GM10266 (cell line): ENCODE results near the gene NBEAL1.
"Not testable (repeated sequence)": the region's sequence is repeated elsewhere in the genome, so short reads cannot be mapped to it uniquely, and the experiment has no call there.

ENCODE experiments used
- DNase-seq: peaks from one replicate; pipeline ENCODE4 v3.0.0; 2012; ENCODE audit errors: extremely low spot score
- CTCF ChIP-seq: IDR thresholded peaks from 2 replicates; pipeline ENCODE4 v1.5.1; 2012; ENCODE audit warnings: mild to moderate bottlenecking, low read depth; ENCODE audit not compliant: control insufficient read depth, insufficient read depth; ENCODE audit errors: missing control alignments

NBEAL1 gene

GRCh38 chr2:203191961-203192360 is 177.3 kb downstream of the NBEAL1 start:
- no peak for DNase-seq
- TF ChIP-seq CTCF, result no peak

GRCh38 chr2:203195331-203196036 is 180.8 kb downstream of the NBEAL1 start:
- no peak for TF ChIP-seq CTCF
- no peak for DNase-seq

GRCh38 chr2:203200866-203201265 is 186.2 kb downstream of the NBEAL1 start:
- no peak for DNase-seq
- TF ChIP-seq CTCF, result no peak

GRCh38 chr2:203201426-203201825 is 186.8 kb downstream of the NBEAL1 start:
- no peak for DNase-seq
- TF ChIP-seq CTCF, result no peak

- TF ChIP-seq CTCF, result no peak
- DNase-seq, result no peak
Observed at GRCh38 chr2:203209538-203209937, 194.9 kb downstream of the NBEAL1 start.

GRCh38 chr2:203225423-203226039 is 210.9 kb downstream of the NBEAL1 start:
- TF ChIP-seq CTCF, result peak; percentile 58
- no peak for DNase-seq

GRCh38 chr2:203229674-203230073 is 215.0 kb downstream of the NBEAL1 start:
- DNase-seq, result not testable (repeated sequence)
